SJCRH30 (cell line): ENCODE results near the gene MGAT4A. TPM values are rescaled to one million over a fixed set of nuclear protein-coding genes. Genes with fewer than 3 reads are reported as not detected.

ENCODE experiments used
- DNase-seq, 2 experiments: peaks; one replicate each; pipeline ENCODE4 v3.0.0-alpha.2; 2015 to 2020
- H3K27ac ChIP-seq: fragments of 250-450 bp; sonication (Bioruptor Pico); 2 replicates; pipeline ENCODE4 v1.5.1; 2020; ENCODE audit warnings: mild to moderate bottlenecking, moderate library complexity
- H3K27me3 ChIP-seq: fragments of 250-450 bp; sonication (Bioruptor Pico); 2 replicates; pipeline ENCODE4 v1.5.1; 2020; ENCODE audit warnings: mild to moderate bottlenecking, moderate library complexity
- H3K36me3 ChIP-seq: fragments of 250-450 bp; sonication (Bioruptor Pico); 2 replicates; pipeline ENCODE4 v1.5.1; 2020; ENCODE audit warnings: mild to moderate bottlenecking, moderate library complexity
- H3K4me1 ChIP-seq: fragments of 250-450 bp; sonication (Bioruptor Pico); 2 replicates; pipeline ENCODE4 v1.5.1; 2020; ENCODE audit warnings: mild to moderate bottlenecking, moderate library complexity
- H3K4me3 ChIP-seq: fragments of 250-450 bp; sonication (Bioruptor Pico); 2 replicates; pipeline ENCODE4 v1.5.1; 2020; ENCODE audit warnings: mild to moderate bottlenecking, moderate library complexity
- H3K9me3 ChIP-seq: fragments of 250-450 bp; sonication (Bioruptor Pico); replicated peaks from 2 replicates; pipeline ENCODE4 v1.5.1; 2020; ENCODE audit warnings: mild to moderate bottlenecking, moderate library complexity
- total RNA-seq: library from RNA; depleted of rRNA; stranded (reverse); fragments of >200 nt; shearing (Covaris generic); gene quantifications from 2 replicates; pipeline ENCODE4 v1.2.3, GENCODE V29; 2014

MGAT4A gene
- total RNA-seq, 1 experiment from 2014 or later: 0.08 TPM

DNA sequence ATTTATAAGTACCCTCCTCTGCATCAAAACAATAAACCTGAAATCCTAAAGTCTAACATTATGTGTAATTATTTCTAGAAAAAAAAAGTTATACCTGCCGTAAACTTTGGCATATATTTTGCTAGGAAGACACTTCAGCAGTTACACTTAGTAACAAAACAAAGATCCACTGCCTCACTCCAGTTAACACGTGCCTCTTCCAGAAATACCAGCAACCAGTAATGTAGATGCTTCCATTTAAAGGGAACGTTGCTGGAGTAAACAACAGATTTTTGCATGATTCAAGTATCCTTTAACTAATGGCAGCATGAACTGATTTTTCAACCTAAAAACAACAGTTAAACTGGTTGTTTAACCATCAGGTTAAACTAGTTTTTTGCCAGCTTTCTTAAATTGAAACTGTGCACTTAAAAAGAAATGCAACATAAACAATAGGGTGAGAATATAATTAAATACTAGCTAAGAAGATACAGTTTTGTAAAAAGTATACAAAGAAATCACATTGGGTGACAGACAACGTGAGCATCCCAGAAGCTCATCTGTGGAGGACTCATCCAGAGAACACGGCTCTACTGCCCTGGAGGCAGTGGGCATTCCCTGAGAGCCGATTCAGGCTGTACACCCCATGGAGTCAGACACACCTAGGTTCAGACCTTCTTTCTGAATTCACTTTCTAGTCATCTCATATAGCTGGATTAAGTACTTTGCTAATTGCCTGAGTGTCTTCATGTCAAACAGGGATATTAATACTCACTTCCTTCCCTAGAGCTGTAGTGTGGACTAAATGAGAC is 22.3 kb downstream of the MGAT4A start:
- no peak for DNase-seq

DNA sequence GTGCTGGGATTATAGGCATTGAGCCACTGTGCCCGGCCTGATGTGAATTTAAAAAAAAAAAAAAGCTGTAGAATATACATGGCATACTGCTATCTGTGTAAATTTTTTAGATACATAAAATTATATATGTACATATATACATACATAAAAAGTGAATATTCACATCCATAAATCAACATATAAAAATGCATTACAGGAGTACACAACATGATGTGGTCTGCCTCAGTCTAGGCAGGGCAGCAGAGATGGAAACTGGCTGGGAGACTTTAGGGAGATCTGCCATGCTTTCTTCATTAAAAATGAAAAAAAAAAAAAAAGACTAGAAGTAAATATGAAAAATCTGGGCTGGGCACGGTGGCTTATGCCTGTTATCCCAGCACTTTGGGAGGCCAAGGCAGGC is 24.3 kb downstream of the MGAT4A start:
- Histone ChIP-seq H3K9me3 (no peaks in the 10 kb centered on the region), H3K36me3 (no peaks in the 10 kb centered on the region), H3K27me3 (no peaks in the 10 kb centered on the region), H3K4me3 (no peak overlapping the region), H3K4me1 (no peaks in the 10 kb centered on the region), H3K27ac (no peak overlapping the region)
- DNase-seq: no peak

More for the DNA sequence above, 22.3 kb downstream of the MGAT4A start:
- no peaks in the 10 kb centered on the region for H3K4me1 ChIP-seq
- no peaks in the 10 kb centered on the region for H3K36me3 ChIP-seq
- no peak overlapping the region for H3K4me3 ChIP-seq
- no peak overlapping the region for H3K27ac ChIP-seq
- H3K9me3 ChIP-seq: no peaks in the 10 kb centered on the region
- H3K27me3 ChIP-seq: no peaks in the 10 kb centered on the region

DNA sequence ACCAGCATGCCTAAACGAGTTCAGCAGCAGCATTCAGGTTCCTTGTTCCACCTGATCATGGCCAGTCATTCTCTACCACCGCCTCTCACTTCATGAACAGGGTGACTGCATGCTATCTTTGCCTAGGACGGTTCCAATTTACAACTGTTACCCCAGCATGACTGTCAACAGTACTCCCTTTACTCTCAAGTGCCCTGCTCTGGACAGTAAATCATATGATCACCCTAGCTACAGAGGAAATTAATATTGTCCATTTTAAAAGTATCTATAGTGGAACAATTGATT is 25.7 kb downstream of the MGAT4A start:
- Histone ChIP-seq H3K27me3 (no peaks in the 10 kb centered on the region), H3K4me3 (no peak overlapping the region), H3K27ac (no peak overlapping the region), H3K4me1 (no peaks in the 10 kb centered on the region), H3K36me3 (no peaks in the 10 kb centered on the region), H3K9me3 (no peaks in the 10 kb centered on the region)
- DNase-seq: no peak

DNA sequence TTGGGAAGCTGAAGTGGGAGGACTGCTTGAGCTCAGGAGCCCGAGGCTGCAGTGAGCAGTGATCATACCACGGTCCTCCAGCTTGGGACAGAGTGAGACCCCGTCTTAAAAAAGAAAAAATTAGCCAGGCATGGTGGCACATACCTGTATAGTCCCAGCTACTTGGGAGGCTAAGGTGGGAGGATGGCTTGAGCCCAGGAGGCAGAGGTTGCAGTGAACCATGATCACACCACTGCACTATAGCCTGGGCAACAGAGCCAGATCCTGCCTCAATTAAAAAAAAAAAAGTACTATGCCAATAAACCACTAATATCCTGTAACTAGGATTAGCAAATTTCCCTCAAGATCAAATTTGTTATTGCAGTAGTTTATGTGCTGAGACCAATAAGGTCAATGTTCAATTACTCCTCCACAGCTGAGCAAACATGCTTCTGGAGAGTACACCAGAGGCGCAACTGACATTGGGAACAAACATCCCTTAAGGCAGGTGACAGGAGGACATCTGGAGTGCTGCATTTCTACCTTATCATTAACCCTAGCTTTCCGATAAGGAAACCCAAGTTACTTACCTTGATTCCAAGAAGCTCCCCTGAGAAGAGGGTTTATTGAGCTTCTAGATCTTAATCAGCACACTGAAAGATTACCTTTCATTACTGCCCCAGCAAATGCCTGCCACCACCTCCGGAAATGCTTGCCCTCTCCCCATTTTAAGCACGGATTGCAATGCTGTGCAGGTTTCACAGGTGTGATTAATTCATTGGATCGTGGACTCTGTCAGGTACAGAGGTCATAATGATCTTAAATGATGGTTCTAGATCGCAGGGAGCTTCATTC is 26.2 kb downstream of the MGAT4A start:
- H3K4me3 ChIP-seq: no peak overlapping the region

DNA sequence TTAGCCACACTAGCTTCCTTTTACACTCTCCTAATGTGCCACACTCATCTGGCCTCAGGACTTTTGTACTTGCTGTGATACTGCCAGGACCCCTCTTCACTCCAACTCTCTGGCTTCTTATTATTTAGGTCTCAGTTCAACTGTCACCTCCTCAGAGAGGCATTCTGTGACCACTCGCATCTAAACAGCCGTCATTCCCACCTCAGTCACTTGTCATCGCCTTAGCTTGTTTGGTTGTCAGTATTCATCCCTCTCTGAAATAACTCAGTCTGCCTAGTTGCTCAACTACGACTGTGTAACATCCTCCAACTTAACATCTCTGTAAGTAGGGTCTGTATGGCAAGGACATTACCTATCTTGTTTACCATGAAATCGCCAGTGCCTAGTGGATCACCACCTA is 27.2 kb downstream of the MGAT4A start:
- no peak overlapping the region for H3K27ac ChIP-seq
- H3K9me3 ChIP-seq: no peaks in the 10 kb centered on the region
- H3K4me3 ChIP-seq: no peak overlapping the region
- no peaks in the 10 kb centered on the region for H3K4me1 ChIP-seq
- no peaks in the 10 kb centered on the region for H3K27me3 ChIP-seq
- DNase-seq: no peak
- H3K36me3 ChIP-seq: no peaks in the 10 kb centered on the region

More for the DNA sequence above, 26.2 kb downstream of the MGAT4A start:
- no peak overlapping the region for H3K27ac ChIP-seq
- H3K9me3 ChIP-seq: no peaks in the 10 kb centered on the region
- no peak for DNase-seq
- H3K4me1 ChIP-seq: no peaks in the 10 kb centered on the region
- H3K27me3 ChIP-seq: no peaks in the 10 kb centered on the region
- no peaks in the 10 kb centered on the region for H3K36me3 ChIP-seq

DNA sequence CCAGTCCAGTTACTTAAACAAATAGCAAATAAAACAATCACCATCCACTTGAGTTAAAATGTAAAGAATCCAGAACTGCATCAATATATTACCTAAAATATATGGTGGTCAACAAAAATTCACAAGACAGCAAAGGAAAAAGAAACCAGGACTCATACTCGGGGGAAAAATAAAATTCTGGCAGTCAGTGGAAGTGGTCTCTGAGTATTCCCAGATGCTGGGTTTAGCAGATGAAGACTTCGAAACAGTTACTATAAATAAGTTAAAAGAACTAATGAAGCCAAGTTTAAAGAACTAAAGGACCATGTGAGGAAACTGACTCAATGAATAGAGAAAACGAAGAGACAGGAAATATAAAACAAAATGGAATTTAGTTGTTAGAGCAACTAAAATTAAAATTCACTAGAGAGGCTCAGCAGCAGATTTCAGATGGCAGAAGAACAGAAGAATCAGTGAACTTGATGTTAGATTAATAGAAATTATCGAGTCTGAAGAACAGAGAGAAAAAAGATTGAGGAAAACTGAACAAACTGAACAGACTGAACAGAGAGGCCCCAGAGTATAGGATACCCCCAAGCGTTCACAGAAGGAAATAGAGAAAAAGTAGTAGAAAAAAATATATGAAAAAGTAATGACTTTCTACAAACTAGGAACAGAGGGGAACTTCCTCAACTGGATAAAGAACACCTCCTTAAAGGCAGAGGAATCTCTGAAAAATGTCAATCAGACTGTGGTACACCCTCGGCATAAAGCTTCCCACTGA is 27.9 kb downstream of the MGAT4A start:
- Histone ChIP-seq H3K27ac (no peak overlapping the region), H3K27me3 (no peaks in the 10 kb centered on the region), H3K36me3 (no peaks in the 10 kb centered on the region), H3K4me3 (no peak overlapping the region), H3K4me1 (no peaks in the 10 kb centered on the region), H3K9me3 (no peaks in the 10 kb centered on the region)
- DNase-seq: no peak

DNA sequence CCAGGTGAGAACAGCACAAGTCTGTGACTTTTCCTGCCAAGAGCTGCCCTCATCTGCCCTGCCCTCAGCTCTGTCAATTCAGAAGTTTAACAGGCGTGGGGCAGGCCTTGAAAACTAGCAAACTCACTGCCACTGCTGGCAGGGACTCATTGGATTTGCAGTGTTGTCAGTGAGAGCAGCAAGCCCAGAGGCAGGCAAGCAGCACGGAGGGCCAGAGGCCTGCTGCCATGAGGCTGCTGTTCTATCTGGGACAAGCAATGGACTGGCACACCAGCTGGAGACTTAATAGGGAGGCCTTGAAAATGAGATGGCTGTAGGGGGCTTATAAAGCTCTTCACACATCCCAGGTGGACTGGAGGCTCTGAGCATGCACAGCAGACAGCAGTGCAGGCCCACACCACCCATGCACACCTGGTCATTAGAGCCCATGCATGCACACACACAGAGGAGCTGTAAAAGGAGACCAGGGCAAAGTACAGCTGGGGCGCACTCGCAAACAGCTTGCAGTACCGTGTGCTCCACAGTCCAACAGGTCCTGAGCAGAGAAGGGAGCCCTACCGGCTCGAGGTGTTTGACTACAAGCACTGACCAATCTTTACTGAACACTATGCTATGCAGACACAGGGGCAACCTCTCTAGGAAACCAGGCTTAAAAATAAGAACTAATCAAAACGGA is 28.7 kb downstream of the MGAT4A start:
- no peaks in the 10 kb centered on the region for H3K4me1 ChIP-seq
- DNase-seq: no peak
- H3K36me3 ChIP-seq: no peaks in the 10 kb centered on the region
- no peak overlapping the region for H3K4me3 ChIP-seq
- H3K27me3 ChIP-seq: no peaks in the 10 kb centered on the region
- no peak overlapping the region for H3K27ac ChIP-seq
- H3K9me3 ChIP-seq: no peaks in the 10 kb centered on the region

DNA sequence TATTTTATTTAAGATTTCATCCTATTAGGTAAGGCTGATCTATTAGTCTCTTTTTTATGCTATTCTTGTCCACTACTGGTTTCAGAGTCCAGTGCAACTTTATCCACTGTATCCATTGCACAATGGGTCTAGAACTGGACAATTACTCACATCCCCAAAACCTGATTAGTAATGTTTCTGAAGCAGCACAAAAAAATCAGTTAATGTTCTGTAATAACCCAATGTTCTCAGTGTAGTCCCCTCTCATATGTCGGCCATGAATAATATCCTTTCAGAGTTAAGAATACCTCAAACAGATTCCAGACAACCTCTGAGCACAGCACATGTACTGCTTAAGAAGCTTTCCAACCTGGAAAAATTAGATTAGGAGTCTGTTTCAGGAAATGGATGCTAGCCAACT is 29.7 kb downstream of the MGAT4A start:
- Histone ChIP-seq H3K27me3 (no peaks in the 10 kb centered on the region; the same call in 1 of the 2 replicates), H3K36me3 (no peaks in the 10 kb centered on the region), H3K4me1 (no peaks in the 10 kb centered on the region), H3K4me3 (no peak overlapping the region), H3K27ac (no peak overlapping the region), H3K9me3 (no peaks in the 10 kb centered on the region)
- DNase-seq: no peak

DNA sequence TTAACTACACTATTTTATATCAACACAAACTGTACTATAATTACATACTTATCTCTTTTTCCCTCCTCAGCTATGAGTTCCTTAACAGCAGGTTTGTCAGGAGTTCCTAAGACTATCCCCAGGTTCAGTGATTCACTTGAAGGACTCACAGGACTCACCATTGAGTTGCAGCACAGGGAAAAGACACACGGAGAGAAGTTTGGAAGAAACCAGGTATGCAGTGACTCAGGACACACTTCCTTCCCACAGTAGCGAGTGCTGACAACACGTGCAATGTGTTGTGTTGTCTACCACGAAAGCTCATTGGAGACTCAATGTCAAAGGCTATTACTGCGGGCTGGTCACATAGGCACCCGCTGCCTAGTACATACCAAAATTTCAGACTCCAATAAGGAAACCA is 32.0 kb downstream of the MGAT4A start:
- H3K9me3 ChIP-seq: no peaks in the 10 kb centered on the region
- no peaks in the 10 kb centered on the region; the same call in 1 of the 2 replicates for H3K27me3 ChIP-seq
- H3K36me3 ChIP-seq: no peaks in the 10 kb centered on the region
- H3K4me1 ChIP-seq: no peaks in the 10 kb centered on the region
- H3K4me3 ChIP-seq: no peak overlapping the region
- DNase-seq: no peak
- no peak overlapping the region for H3K27ac ChIP-seq

DNA sequence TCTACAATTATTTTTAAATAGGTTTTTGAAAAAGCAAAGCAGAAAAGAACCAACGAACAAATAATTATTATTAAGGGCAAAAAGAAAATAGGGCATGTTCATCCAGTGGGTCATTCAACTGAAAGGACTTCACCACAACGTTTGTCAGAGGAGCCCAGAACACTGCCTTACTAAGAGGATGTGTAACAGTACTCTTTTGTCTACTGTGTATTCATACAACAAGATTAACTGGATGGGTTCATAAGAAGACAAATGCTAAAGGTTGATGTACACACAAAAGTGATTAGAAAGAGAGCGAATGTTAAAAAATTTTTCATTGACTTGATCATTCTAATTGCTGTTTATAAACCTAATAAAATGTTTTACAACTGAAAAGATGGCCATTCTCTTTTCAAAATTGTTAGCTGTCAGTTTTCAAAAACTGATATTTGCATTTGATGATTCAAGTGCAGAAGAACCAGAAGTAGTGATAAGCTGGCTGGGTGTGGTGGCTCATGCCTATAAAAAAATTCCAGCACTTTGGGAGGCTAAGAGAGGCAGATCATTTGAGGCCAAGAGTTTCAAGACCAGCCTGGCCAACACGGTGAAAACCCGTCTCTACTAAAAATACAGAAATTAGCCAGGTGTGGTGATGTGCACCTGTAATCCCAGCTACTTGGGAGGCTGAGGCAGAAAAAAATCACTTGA is 33.1 kb downstream of the MGAT4A start:
- DNase-seq: no peak
- Histone ChIP-seq H3K36me3 (no peaks in the 10 kb centered on the region), H3K9me3 (no peaks in the 10 kb centered on the region), H3K27ac (no peak overlapping the region), H3K4me3 (no peak overlapping the region), H3K4me1 (no peaks in the 10 kb centered on the region), H3K27me3 (no peaks in the 10 kb centered on the region; the same call in 1 of the 2 replicates)

DNA sequence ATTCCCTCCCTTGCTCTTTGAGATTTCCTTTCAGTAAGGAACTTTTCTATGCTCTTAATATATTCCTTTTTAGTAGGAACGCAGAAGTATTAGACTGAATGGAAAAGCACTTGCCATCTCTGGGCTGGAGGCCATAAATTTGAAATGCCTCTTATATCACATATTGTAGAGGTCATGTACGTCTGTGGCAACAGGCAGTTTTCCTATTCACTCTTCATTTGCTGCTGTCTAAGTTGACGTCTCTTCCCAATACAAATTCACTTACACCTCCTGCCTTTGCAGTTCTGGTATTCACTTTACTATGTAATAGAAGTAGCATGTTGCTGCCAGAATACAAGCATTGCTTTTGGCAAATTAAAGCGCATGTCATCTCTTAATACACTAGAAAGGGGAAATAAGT is 34.7 kb downstream of the MGAT4A start:
- Histone ChIP-seq H3K36me3 (no peaks in the 10 kb centered on the region), H3K4me3 (no peak overlapping the region), H3K9me3 (no peaks in the 10 kb centered on the region), H3K27ac (no peak overlapping the region), H3K27me3 (no peaks in the 10 kb centered on the region; the same call in 1 of the 2 replicates), H3K4me1 (no peaks in the 10 kb centered on the region)
- no peak for DNase-seq

DNA sequence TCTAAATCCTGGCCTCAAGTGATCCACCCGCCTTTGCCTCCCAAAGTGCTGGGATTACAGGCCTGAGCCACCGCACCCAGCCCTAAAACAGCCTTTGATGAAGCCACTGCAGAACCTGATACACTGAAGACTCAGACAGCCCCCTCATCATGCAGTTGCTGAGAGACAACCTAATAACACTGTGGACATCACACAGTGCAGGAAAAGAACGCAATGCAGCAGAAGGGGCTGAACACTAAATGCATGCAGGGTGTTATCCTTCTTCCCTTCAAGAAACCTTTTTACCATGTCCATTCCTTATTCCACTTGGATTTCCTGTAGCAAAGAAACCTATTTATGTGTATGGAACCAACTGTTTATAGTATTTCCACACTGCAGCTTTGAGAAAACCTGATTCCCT is 35.7 kb downstream of the MGAT4A start:
- no peak for DNase-seq
- H3K4me3 ChIP-seq: no peak overlapping the region
- H3K4me1 ChIP-seq: no peaks in the 10 kb centered on the region
- H3K27me3 ChIP-seq: no peaks in the 10 kb centered on the region; the same call in 1 of the 2 replicates
- H3K9me3 ChIP-seq: no peaks in the 10 kb centered on the region
- no peaks in the 10 kb centered on the region for H3K36me3 ChIP-seq
- H3K27ac ChIP-seq: no peak overlapping the region

DNA sequence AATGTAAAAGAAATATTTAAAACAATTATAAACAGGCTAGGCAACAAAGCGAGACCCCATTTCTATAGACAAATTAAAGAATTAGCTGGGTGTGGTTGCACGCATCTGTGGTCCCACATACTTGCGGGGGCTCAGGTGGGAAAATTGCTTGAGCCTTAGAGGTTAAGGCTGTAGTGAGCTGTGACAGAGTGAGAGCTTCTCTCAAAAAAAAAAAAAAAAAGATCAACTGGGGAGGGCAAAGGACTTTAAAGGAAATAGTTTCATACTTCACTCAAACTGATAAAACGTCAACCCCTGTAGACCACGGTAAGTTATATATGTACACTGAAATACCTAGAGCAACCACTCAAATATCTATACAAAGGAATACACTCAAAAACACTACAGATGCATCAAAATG is 37.5 kb downstream of the MGAT4A start:
- no peaks in the 10 kb centered on the region for H3K4me1 ChIP-seq
- no peaks in the 10 kb centered on the region for H3K9me3 ChIP-seq
- no peak overlapping the region for H3K27ac ChIP-seq
- no peak overlapping the region for H3K4me3 ChIP-seq
- no peaks in the 10 kb centered on the region for H3K36me3 ChIP-seq
- no peaks in the 10 kb centered on the region; the same call in none of the 2 replicates for H3K27me3 ChIP-seq
- no peak for DNase-seq
